ENCODE results near the gene TNC.

Gene TNC

GRCh38 chr9:115005322-115005721 is 112.6 kb downstream of the TNC start:
- DNase-seq: no peak

GRCh38 chr9:115004545-115004944 is 113.4 kb downstream of the TNC start:
- no peak for DNase-seq

- DNase-seq: no peak
These were observed 115.4 kb downstream of the TNC start for GRCh38 chr9:115002371-115003120.

GRCh38 chr9:115000217-115000639 is 117.7 kb downstream of the TNC start:
- no peak for DNase-seq

- no peak for DNase-seq
These were observed 119.6 kb downstream of the TNC start for GRCh38 chr9:114998326-114998725.

- no peak for DNase-seq
These were observed 122.2 kb downstream of the TNC start for GRCh38 chr9:114995681-114996221.

- no peak for DNase-seq
These were observed 123.2 kb downstream of the TNC start for GRCh38 chr9:114994768-114995167.

GRCh38 chr9:114991861-114992260 is 126.1 kb downstream of the TNC start:
- no peak for DNase-seq

- no peak for DNase-seq
These were observed 127.1 kb downstream of the TNC start for GRCh38 chr9:114990901-114991300.

- no peak for DNase-seq
These were observed 128.2 kb downstream of the TNC start for GRCh38 chr9:114989600-114990410.

GRCh38 chr9:114988962-114989599 is 128.9 kb downstream of the TNC start:
- no peak for DNase-seq

GRCh38 chr9:114987116-114987515 is 130.8 kb downstream of the TNC start:
- DNase-seq: no peak

GRCh38 chr9:114985959-114986501 is 131.9 kb downstream of the TNC start:
- no peak for DNase-seq

GRCh38 chr9:114981063-114981462 is 136.9 kb downstream of the TNC start:
- no peak for DNase-seq

- DNase-seq: no peak
These were observed 144.7 kb downstream of the TNC start for GRCh38 chr9:114973216-114973615.

GRCh38 chr9:114972510-114973136 is 145.3 kb downstream of the TNC start:
- no peak for DNase-seq

All from activated gamma-delta T cell treated with Interleukin-2 at 50 U/mL for 16 hours (primary cell).